Measurements from ENCODE around the gene SOX3. TPM values are rescaled to one million over a fixed set of nuclear protein-coding genes. Genes with fewer than 3 reads are reported as not detected.

Gene SOX3
- total and polyA plus RNA-seq, 2 of the 8 experiments (the other 6 are each of a cell fraction or from before 2014, with no cell fraction given): 10.4 to 41.0 TPM

- TF ChIP-seq CHD1 (IDR thresholded peaks at IDR 0.05; ENCODE audit: low read depth, low read length) (no peak), NRF1 (IDR thresholded peaks at IDR 0.05; ENCODE audit: low read depth, low read length) (no peak), SUZ12 (IDR thresholded peaks at IDR 0.05; ENCODE audit: low read length) (no peak)
Measured at GRCh38 chrX:140524556-140524955, 19.7 kb upstream of the SOX3 start (continued).
